HL-60 (cell line): ENCODE measurements around the gene ELMO1.

Source experiments
- DNase-seq, 2 experiments: peaks; one replicate each; pipeline ENCODE4 v3.0.0-alpha.2; 2010 to 2020; ENCODE audit warnings: low read depth in 1 of 2, low spot score in 1 of 2
- H3K27ac ChIP-seq: fragments of 250-450 bp; sonication (Bioruptor Pico); replicated peaks from 2 replicates; pipeline ENCODE4 v1.5.1; 2020; ENCODE audit warnings: mild to moderate bottlenecking, moderate library complexity
- H3K27me3 ChIP-seq: fragments of 250-450 bp; sonication (Bioruptor Pico); 2 replicates; pipeline ENCODE4 v1.5.1; 2021; ENCODE audit warnings: mild to moderate bottlenecking, moderate library complexity; ENCODE audit not compliant: insufficient read depth, poor library complexity, severe bottlenecking
- H3K4me3 ChIP-seq: replicated peaks from 2 replicates; pipeline ENCODE4 v1.5.1; 2011; ENCODE audit warnings: mild to moderate bottlenecking, control low read depth, low read length; ENCODE audit not compliant: insufficient read depth
- GABPA ChIP-seq: IDR thresholded peaks from 2 replicates; pipeline ENCODE4 v1.6.1; 2012; ENCODE audit warnings: low read depth
- POLR2AphosphoS5 ChIP-seq: IDR thresholded peaks from 2 replicates; pipeline ENCODE4 v1.6.1; 2012; ENCODE audit warnings: low read depth
- REST ChIP-seq: IDR thresholded peaks from 2 replicates; pipeline ENCODE4 v1.6.1; 2012; ENCODE audit warnings: low read depth; ENCODE audit not compliant: insufficient replicate concordance
- SPI1 ChIP-seq: IDR thresholded peaks from 2 replicates; pipeline ENCODE4 v1.6.1; 2012; ENCODE audit warnings: low read depth, mild to moderate bottlenecking, borderline replicate concordance
- TF ChIP-seq, protein P1 (sequence below): IDR thresholded peaks from one replicate; pipeline ENCODE4 v1.5.1; 2011; ENCODE audit warnings: low read length, control low read depth, inconsistent platforms; ENCODE audit not compliant: insufficient read depth

ELMO1 gene

GRCh38 chr7:37110660-37111424, 337.8 kb downstream of the ELMO1 start:
- no peak overlapping the region for H3K4me3 ChIP-seq

GRCh38 chr7:37109843-37110242, 338.8 kb downstream of the ELMO1 start:
- DNase-seq: peak in 1 of 2 experiments; percentile 48

More at GRCh38 chr7:37110660-37111424, 337.8 kb downstream of the ELMO1 start:
- Histone ChIP-seq H3K27me3 (no peaks in the 10 kb centered on the region), H3K27ac (no peak overlapping the region)
- TF ChIP-seq POLR2AphosphoS5: no peak
- TF ChIP-seq, protein P1, sequence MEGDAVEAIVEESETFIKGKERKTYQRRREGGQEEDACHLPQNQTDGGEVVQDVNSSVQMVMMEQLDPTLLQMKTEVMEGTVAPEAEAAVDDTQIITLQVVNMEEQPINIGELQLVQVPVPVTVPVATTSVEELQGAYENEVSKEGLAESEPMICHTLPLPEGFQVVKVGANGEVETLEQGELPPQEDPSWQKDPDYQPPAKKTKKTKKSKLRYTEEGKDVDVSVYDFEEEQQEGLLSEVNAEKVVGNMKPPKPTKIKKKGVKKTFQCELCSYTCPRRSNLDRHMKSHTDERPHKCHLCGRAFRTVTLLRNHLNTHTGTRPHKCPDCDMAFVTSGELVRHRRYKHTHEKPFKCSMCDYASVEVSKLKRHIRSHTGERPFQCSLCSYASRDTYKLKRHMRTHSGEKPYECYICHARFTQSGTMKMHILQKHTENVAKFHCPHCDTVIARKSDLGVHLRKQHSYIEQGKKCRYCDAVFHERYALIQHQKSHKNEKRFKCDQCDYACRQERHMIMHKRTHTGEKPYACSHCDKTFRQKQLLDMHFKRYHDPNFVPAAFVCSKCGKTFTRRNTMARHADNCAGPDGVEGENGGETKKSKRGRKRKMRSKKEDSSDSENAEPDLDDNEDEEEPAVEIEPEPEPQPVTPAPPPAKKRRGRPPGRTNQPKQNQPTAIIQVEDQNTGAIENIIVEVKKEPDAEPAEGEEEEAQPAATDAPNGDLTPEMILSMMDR: no peak
- TF ChIP-seq GABPA: no peak
- TF ChIP-seq REST: no peak
- TF ChIP-seq SPI1: no peak
- DNase-seq: no peak

More at GRCh38 chr7:37109843-37110242, 338.8 kb downstream of the ELMO1 start:
- Histone ChIP-seq H3K4me3 (no peak overlapping the region), H3K27ac (no peak overlapping the region), H3K27me3 (no peaks in the 10 kb centered on the region)
- TF ChIP-seq, protein P1: no peak
- TF ChIP-seq POLR2AphosphoS5 (no peak), GABPA (no peak), SPI1 (no peak), REST (no peak)
